Sigmoid colon (tissue), 7 donors: ENCODE measurements around the gene IQCK. TPM values are rescaled to one million over a fixed set of nuclear protein-coding genes. Genes with fewer than 3 reads are reported as not detected.

Experiments used
- DNase-seq: peaks from one replicate; pipeline ENCODE4 v3.0.0-alpha.2; 2019
- H3K27ac ChIP-seq, 4 donors: fragments of 200-600 bp; sonication (generic); one replicate each; pipeline ENCODE4 v1.5.1; 2016 to 2019; ENCODE audit warnings: mild to moderate bottlenecking in 1 of 4
- H3K27me3 ChIP-seq, 3 donors: fragments of 200-600 bp; sonication (generic); one replicate each; pipeline ENCODE4 v1.5.1; 2019; ENCODE audit warnings: mild to moderate bottlenecking in 1 of 3
- H3K36me3 ChIP-seq, 4 donors: fragments of 200-600 bp; sonication (generic); one replicate each; pipeline ENCODE4 v1.5.1; 2016 to 2019
- H3K4me1 ChIP-seq, 4 donors: fragments of 200-600 bp; sonication (generic); one replicate each; pipeline ENCODE4 v1.5.1; 2017 to 2019
- H3K4me3 ChIP-seq, 4 donors: fragments of 200-600 bp; sonication (generic); one replicate each; pipeline ENCODE4 v1.5.1; 2017 to 2019; ENCODE audit warnings: mild to moderate bottlenecking in 2 of 4, moderate library complexity in 1 of 4
- H3K9me3 ChIP-seq, 4 donors: fragments of 200-600 bp in 3 of 4; sonication (generic) in 3 of 4; one replicate each; pipeline versions ENCODE4 v1.5.1 to v1.6.1; 2013 to 2019
- EP300 ChIP-seq, 4 donors: sonication (generic); formaldehyde crosslinking; IDR thresholded peaks; one replicate each; pipeline ENCODE4 v1.6.1; 2017; ENCODE audit warnings: antibody characterized with exemption in 4 of 4
- POLR2A ChIP-seq, 2 donors: fragments of 450-650 bp; IDR thresholded peaks; one replicate each; pipeline ENCODE4 v1.6.1; 2016; ENCODE audit warnings: antibody characterized with exemption in 2 of 2, mild to moderate bottlenecking in 2 of 2, moderate library complexity in 2 of 2
- POLR2AphosphoS5 ChIP-seq, 4 donors: sonication (generic); formaldehyde crosslinking; IDR thresholded peaks; one replicate each; pipeline ENCODE4 v1.6.1; 2017; ENCODE audit warnings: antibody characterized with exemption in 4 of 4
- WGBS, 2 donors: extraction: QIAGEN DNeasy Blood & Tissue Kit; methylation state at CpG; one replicate each; pipeline ENCODE4 v1.1.7; 2013; 5-methylcytosine and 5-hydroxymethylcytosine counted together
- intact Hi-C: fragments of 100-400 bp; cut with DNase I; formaldehyde crosslinking; loops from one replicate; pipeline ENCODE4 v1.15.1; 2023
- polyA plus RNA-seq, 3 donors: library from polyadenylated mRNA; stranded (reverse); fragments of 200-250 nt; gene quantifications; one replicate each; pipeline ENCODE4 v1.2.3, GENCODE V29; 2013
- total RNA-seq, 4 donors: library from RNA; depleted of rRNA; stranded (reverse); fragments of >200 nt; gene quantifications; one replicate each; pipeline ENCODE4 v1.1.0, GENCODE V29; 2016
- TF ChIP-seq, protein P1 (sequence below), 4 experiments: fragments of 450-650 bp in 3 of 4; fragments of 200-600 bp in 1 of 4; IDR thresholded peaks; one replicate each; pipeline ENCODE4 v1.5.1; 2016 to 2019; ENCODE audit warnings: antibody characterized with exemption in 4 of 4, mild to moderate bottlenecking in 3 of 4, moderate library complexity in 2 of 4
- donor health status: healthy with polysubstance abuse.
- donor health status: Bipolar disorder and iron deficiency.
- donor health status: healthy.

IQCK gene
- total and polyA plus RNA-seq, 7 donors, result 5.1 to 16.6 (median 10.3) TPM

DNA sequence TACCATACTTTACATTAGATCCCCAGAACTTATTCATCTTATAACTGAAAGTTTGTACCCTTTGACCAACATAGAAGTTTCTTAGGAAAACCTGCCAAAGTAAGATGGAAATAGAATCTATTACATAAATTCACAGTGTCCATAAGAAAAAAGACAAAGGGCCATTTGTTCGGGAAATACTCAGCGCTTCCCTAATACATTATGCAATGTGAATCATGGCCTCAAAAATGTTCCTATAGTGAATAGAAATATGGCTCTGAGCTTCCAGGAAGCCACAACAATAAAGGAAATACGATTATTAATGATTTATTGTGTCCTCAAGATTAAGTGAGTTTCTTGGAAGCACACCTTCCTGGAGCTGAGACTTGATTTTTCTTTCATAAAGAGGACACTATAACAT, 115.1 kb downstream of the IQCK start:
- 74 to 83% methylated on average over 3 of the region's 3 CpGs for WGBS, 2 donors
- DNase-seq, result no peak
- intact Hi-C loops, result loop anchor here (10.0 kb wide), 1 partner anchor 62 kb away; no protein-coding TSS in a partner anchor
- H3K9me3 ChIP-seq, result no peaks in the 10 kb centered on the region
- no peak overlapping the region for H3K27ac ChIP-seq
- H3K36me3 ChIP-seq, result no peaks in the 10 kb centered on the region
- no peak for TF ChIP-seq POLR2AphosphoS5 (IDR thresholded peaks at IDR 0.05)
- TF ChIP-seq EP300 (IDR thresholded peaks at IDR 0.05), result no peak
- TF ChIP-seq, protein P1, sequence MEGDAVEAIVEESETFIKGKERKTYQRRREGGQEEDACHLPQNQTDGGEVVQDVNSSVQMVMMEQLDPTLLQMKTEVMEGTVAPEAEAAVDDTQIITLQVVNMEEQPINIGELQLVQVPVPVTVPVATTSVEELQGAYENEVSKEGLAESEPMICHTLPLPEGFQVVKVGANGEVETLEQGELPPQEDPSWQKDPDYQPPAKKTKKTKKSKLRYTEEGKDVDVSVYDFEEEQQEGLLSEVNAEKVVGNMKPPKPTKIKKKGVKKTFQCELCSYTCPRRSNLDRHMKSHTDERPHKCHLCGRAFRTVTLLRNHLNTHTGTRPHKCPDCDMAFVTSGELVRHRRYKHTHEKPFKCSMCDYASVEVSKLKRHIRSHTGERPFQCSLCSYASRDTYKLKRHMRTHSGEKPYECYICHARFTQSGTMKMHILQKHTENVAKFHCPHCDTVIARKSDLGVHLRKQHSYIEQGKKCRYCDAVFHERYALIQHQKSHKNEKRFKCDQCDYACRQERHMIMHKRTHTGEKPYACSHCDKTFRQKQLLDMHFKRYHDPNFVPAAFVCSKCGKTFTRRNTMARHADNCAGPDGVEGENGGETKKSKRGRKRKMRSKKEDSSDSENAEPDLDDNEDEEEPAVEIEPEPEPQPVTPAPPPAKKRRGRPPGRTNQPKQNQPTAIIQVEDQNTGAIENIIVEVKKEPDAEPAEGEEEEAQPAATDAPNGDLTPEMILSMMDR (IDR thresholded peaks at IDR 0.05), result no peak
- TF ChIP-seq POLR2A (IDR thresholded peaks at IDR 0.05), result no peak
- H3K4me3 ChIP-seq, result no peak overlapping the region
- H3K27me3 ChIP-seq, result no peaks in the 10 kb centered on the region
- H3K4me1 ChIP-seq, result peaks cover 0 to 6% (median 2%) of the 10 kb centered on the region in 4 donors

DNA sequence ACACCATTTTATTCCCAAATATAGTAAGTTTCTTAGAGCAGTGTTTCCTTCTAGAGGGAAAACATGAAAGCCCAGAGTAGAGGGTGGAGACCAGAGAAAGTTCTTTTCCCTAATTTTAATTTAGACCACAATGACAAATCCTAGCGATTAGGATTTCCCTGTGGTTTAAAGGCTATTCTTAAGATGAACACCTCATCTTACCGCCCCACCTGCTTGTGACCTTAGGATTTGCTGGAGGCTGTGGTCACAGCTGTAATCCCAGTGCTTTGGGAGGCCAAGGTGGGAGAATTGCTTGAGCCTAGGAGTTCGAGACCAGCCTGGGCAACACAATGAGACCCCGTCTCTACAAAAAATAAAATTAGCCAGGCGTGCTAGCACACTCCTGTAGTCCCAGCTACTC, 115.5 kb downstream of the IQCK start:
- Histone ChIP-seq H3K36me3 (no peaks in the 10 kb centered on the region), H3K4me1 (peaks cover 0 to 6% (median 2%) of the 10 kb centered on the region in 4 donors), H3K27me3 (no peaks in the 10 kb centered on the region), H3K9me3 (no peaks in the 10 kb centered on the region), H3K27ac (no peak overlapping the region), H3K4me3 (no peak overlapping the region)
- 93 to 94% methylated on average over 5 of the region's 5 CpGs for WGBS, 2 donors
- TF ChIP-seq EP300 (IDR thresholded peaks at IDR 0.05) (no peak), POLR2AphosphoS5 (IDR thresholded peaks at IDR 0.05) (no peak), POLR2A (IDR thresholded peaks at IDR 0.05) (no peak)
- TF ChIP-seq, protein P1 (IDR thresholded peaks at IDR 0.05), result no peak
- no peak for DNase-seq
- intact Hi-C loops, result loop anchor here (10.0 kb wide), 1 partner anchor 61 kb away; no protein-coding TSS in a partner anchor

DNA sequence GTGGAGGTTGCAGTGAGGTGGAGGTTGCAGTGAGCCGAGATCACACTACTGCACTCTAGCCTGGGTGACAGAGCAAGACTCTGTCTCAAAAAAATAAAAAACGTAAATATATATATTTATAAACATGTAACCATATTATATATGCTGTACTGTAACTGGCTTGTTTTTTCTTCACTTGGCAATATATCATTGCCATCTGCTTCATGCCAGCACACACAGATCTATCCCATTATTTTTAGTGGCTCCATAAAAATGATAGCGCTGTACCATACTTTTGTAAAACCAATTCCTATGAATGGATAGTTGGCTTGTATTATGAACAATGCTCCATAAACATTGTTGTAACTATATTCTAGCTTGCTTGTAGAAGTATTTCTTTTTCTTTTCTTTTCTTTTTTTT, 117.1 kb downstream of the IQCK start:
- DNase-seq, result no peak
- 94 to 95% methylated on average over 3 of the region's 3 CpGs for WGBS, 2 donors
- no peak overlapping the region for H3K4me3 ChIP-seq

DNA sequence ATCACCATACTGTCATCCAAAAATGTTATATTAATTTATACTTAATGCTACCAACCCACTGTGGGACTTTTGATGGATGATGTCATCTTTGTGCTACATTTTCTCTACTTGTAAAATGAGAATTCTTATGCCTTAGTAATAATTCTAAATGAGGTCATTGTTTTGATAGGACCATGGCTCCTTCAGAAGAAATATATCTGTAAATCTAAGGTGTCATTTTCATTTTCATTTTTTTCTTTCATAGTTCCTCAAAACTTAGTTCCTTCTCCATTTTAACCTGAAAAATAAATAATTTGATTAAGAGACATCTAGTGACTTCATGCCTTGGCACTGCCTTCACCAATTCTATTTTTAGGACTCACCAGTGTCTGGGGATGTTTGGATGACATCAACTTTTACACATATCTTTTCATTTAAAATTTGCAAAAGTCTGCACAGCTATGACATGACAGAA, 117.9 kb downstream of the IQCK start:
- Histone ChIP-seq H3K4me3 (no peak overlapping the region), H3K4me1 (peaks cover 0 to 6% (median 2%) of the 10 kb centered on the region in 4 donors), H3K27ac (no peak overlapping the region), H3K9me3 (no peaks in the 10 kb centered on the region), H3K36me3 (no peaks in the 10 kb centered on the region), H3K27me3 (no peaks in the 10 kb centered on the region)
- intact Hi-C loops, result loop anchor here (10.0 kb wide), 1 partner anchor 59 kb away; no protein-coding TSS in a partner anchor
- DNase-seq, result no peak
- TF ChIP-seq, protein P1 (IDR thresholded peaks at IDR 0.05), result no peak
- TF ChIP-seq EP300 (IDR thresholded peaks at IDR 0.05), result no peak
- TF ChIP-seq POLR2AphosphoS5 (IDR thresholded peaks at IDR 0.05), result no peak
- no peak for TF ChIP-seq POLR2A (IDR thresholded peaks at IDR 0.05)

More for the DNA sequence above, 117.1 kb downstream of the IQCK start:
- no peak for TF ChIP-seq POLR2A (IDR thresholded peaks at IDR 0.05)
- TF ChIP-seq EP300 (IDR thresholded peaks at IDR 0.05), result no peak
- TF ChIP-seq POLR2AphosphoS5 (IDR thresholded peaks at IDR 0.05), result no peak
- TF ChIP-seq, protein P1 (IDR thresholded peaks at IDR 0.05), result no peak
- no peaks in the 10 kb centered on the region for H3K27me3 ChIP-seq
- H3K9me3 ChIP-seq, result no peaks in the 10 kb centered on the region
- peaks cover 0 to 6% (median 2%) of the 10 kb centered on the region in 4 donors for H3K4me1 ChIP-seq
- no peaks in the 10 kb centered on the region for H3K36me3 ChIP-seq
- no peak overlapping the region for H3K27ac ChIP-seq
- intact Hi-C loops, result loop anchor here (10.0 kb wide), 1 partner anchor 60 kb away; no protein-coding TSS in a partner anchor
